Transverse colon (tissue), 4 donors: ENCODE data around the gene TNNI3K. TPM values are rescaled to one million over a fixed set of nuclear protein-coding genes. Genes with fewer than 3 reads are reported as not detected.

Experiments
- DNase-seq: peaks from one replicate; pipeline ENCODE4 v3.0.0-alpha.2; 2019
- H3K27ac ChIP-seq, 4 donors: fragments of 200-600 bp; sonication (generic); 2 replicates each; pipeline ENCODE4 v1.5.1; 2016 to 2018; ENCODE audit warnings: inconsistent platforms in 4 of 4
- H3K27me3 ChIP-seq: fragments of 200-600 bp; sonication (generic); 2 replicates; pipeline ENCODE4 v1.5.1; 2017; ENCODE audit warnings: inconsistent platforms
- H3K36me3 ChIP-seq, 4 donors: fragments of 200-600 bp; sonication (generic); 2 replicates each; pipeline ENCODE4 v1.5.1; 2017 to 2019; ENCODE audit warnings: inconsistent platforms in 4 of 4
- H3K4me1 ChIP-seq, 4 donors: fragments of 200-600 bp; sonication (generic); 2 replicates each; pipeline ENCODE4 v1.5.1; 2017 to 2020; ENCODE audit warnings: inconsistent platforms in 4 of 4
- H3K4me3 ChIP-seq, 4 donors: fragments of 200-600 bp; sonication (generic); 1 replicate in 1 of 4; 2 replicates in 3 of 4; pipeline versions ENCODE4 v1.5.1 to v1.6.1; 2017 to 2019; ENCODE audit warnings: inconsistent platforms in 4 of 4
- H3K9me3 ChIP-seq, 2 donors: fragments of 200-600 bp; sonication (generic); 2 replicates each; pipeline ENCODE4 v1.5.1; 2017 to 2019; ENCODE audit warnings: inconsistent platforms in 2 of 2
- CTCF ChIP-seq, 5 experiments: fragments of 200-600 bp in 3 of 5; fragments of 450-650 bp in 2 of 5; sonication (generic) in 3 of 5; IDR thresholded peaks; 1 replicate in 2 of 5; 2 replicates in 3 of 5; pipeline ENCODE4 v1.5.1; 2016 to 2017; ENCODE audit warnings: antibody characterized with exemption in 5 of 5, inconsistent platforms in 3 of 5, mild to moderate bottlenecking in 2 of 5, moderate library complexity in 1 of 5
- EP300 ChIP-seq: sonication (generic); formaldehyde crosslinking; IDR thresholded peaks from one replicate; pipeline ENCODE4 v1.6.1; 2017; ENCODE audit warnings: antibody characterized with exemption, low read depth
- POLR2A ChIP-seq: fragments of 450-650 bp; IDR thresholded peaks from one replicate; pipeline ENCODE4 v1.6.1; 2016; ENCODE audit warnings: antibody characterized with exemption, mild to moderate bottlenecking, moderate library complexity
- POLR2AphosphoS5 ChIP-seq, 3 donors: sonication (generic); formaldehyde crosslinking; IDR thresholded peaks; one replicate each; pipeline ENCODE4 v1.6.1; 2016; ENCODE audit warnings: antibody characterized with exemption in 3 of 3
- WGBS, 2 donors: methylation state at CpG; one replicate each; pipeline ENCODE4 v1.1.5; 2018; ENCODE audit warnings: low coverage in 1 of 2; 5-methylcytosine and 5-hydroxymethylcytosine counted together
- in situ Hi-C, 4 donors: fragments of 200-750 bp; cut with MboI; loops; one replicate each; pipeline versions ENCODE4 v1.15.0 to v1.15.1; 2017; ENCODE audit warnings: low sequenced_read_pairs in 3 of 4, low pct_ligation_motif_present in 1 of 4, low pct_unique_long_range_greater_than_20kb in 1 of 4
- intact Hi-C: fragments of 100-400 bp; cut with DNase I; formaldehyde crosslinking; loops from one replicate; pipeline ENCODE4 v1.15.1; 2023; ENCODE audit warnings: low total_unique reads
- total RNA-seq, 4 donors: library from RNA; depleted of rRNA; stranded (reverse); fragments of >200 nt; gene quantifications; one replicate each; pipeline ENCODE4 v1.1.0, GENCODE V29; 2016

The TNNI3K gene
- total RNA-seq, 4 donors from 2014 or later: 0.95 to 14.2 (median 2.9) TPM; not detected in 1

- no peaks in the 10 kb centered on the region for H3K27me3 ChIP-seq
- intact Hi-C loops (no loop called here), in situ Hi-C loops (no loop called here)
- no peak overlapping the region for H3K27ac ChIP-seq
- no peak for TF ChIP-seq EP300
- TF ChIP-seq POLR2A: no peak
- TF ChIP-seq CTCF (IDR thresholded peaks at IDR 0.05): no peak
- no peak for TF ChIP-seq POLR2AphosphoS5 (IDR thresholded peaks at IDR 0.05)
- DNase-seq: no peak
- no peaks in the 10 kb centered on the region for H3K36me3 ChIP-seq
- no peak overlapping the region for H3K4me3 ChIP-seq
- H3K4me1 ChIP-seq: no peaks in the 10 kb centered on the region
- H3K9me3 ChIP-seq: no peaks in the 10 kb centered on the region
These were observed 93.7 kb downstream of the TNNI3K start for GRCh38 chr1:74328851-74329250.

DNA sequence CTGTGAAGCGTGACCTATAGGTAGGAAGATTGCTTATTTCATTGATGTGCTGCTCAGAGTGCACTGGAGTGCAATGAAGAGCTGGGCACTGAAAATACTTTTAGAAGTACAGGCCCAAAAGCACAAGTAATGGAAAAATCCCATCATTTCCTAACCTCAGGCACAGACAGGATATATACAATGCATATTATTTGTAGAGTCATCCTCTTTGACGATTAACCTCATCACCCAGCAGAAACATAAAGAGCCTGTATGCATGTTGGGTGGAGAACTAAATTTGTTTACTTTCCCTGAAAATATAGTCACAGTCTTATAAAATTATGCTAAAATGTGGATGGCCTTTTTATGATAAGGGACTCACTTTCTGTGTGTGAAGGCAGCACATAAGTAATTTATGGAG is 98.1 kb downstream of the TNNI3K start:
- Histone ChIP-seq H3K4me3 (no peak overlapping the region), H3K4me1 (no peaks in the 10 kb centered on the region), H3K27ac (no peak overlapping the region), H3K27me3 (no peaks in the 10 kb centered on the region), H3K9me3 (no peaks in the 10 kb centered on the region), H3K36me3 (no peaks in the 10 kb centered on the region)
- intact Hi-C loops: no loop called here
- DNase-seq: no peak
- in situ Hi-C loops: no loop called here
- 73 to 90% methylated on average over 1 to 2 of the region's 2 CpGs for WGBS, 2 donors
- TF ChIP-seq POLR2A (no peak), CTCF (IDR thresholded peaks at IDR 0.05) (no peak), POLR2AphosphoS5 (IDR thresholded peaks at IDR 0.05) (no peak), EP300 (no peak)

DNA sequence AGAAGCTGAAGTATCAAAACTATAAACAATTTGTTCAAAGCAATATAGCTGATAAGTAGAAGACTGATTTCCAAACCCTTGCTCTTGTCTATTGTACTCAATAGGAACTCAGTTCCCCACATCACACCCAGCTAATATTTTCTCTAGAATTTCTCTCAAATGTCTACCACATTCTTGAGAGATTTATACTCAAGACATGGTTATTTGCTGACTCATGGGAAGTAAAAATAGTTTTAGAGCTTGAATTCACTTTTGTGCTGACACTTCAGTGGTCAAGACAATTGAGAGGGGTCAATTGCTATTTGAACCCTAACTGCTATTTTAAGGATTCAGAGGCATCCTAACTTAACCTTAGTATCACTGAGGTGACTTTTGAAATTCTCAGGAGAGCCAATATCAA is 99.0 kb downstream of the TNNI3K start:
- H3K9me3 ChIP-seq: no peaks in the 10 kb centered on the region
- TF ChIP-seq EP300 (no peak), POLR2AphosphoS5 (IDR thresholded peaks at IDR 0.05) (no peak), CTCF (IDR thresholded peaks at IDR 0.05) (no peak)

GRCh38 chr1:74340656-74341055 is 105.5 kb downstream of the TNNI3K start:
- H3K4me3 ChIP-seq: no peak overlapping the region
- no peak overlapping the region for H3K27ac ChIP-seq
- H3K36me3 ChIP-seq: no peaks in the 10 kb centered on the region
- WGBS, 2 donors: 76 to 85% methylated on average over 2 of the region's 2 CpGs
- intact Hi-C loops (no loop called here), in situ Hi-C loops (no loop called here)
- no peak for DNase-seq
- H3K27me3 ChIP-seq: no peaks in the 10 kb centered on the region
- no peaks in the 10 kb centered on the region for H3K4me1 ChIP-seq
- no peaks in the 10 kb centered on the region for H3K9me3 ChIP-seq
- no peak for TF ChIP-seq POLR2AphosphoS5 (IDR thresholded peaks at IDR 0.05)
- no peak for TF ChIP-seq EP300
- TF ChIP-seq POLR2A: no peak
- TF ChIP-seq CTCF (IDR thresholded peaks at IDR 0.05): no peak

More for the DNA sequence above, 99.0 kb downstream of the TNNI3K start:
- DNase-seq: no peak
- Histone ChIP-seq H3K4me1 (no peaks in the 10 kb centered on the region), H3K27me3 (no peaks in the 10 kb centered on the region), H3K36me3 (no peaks in the 10 kb centered on the region), H3K4me3 (no peak overlapping the region), H3K27ac (no peak overlapping the region)
- intact Hi-C loops (no loop called here), in situ Hi-C loops (no loop called here)
